Stimulated activated CD4-positive, alpha-beta T cell treated with anti-CD3 and anti-CD28 coated beads, Interleukin-1b, Interleukin-23, amount 100 ng/mL, for 1 hour (primary cell): Measurements from ENCODE around the gene CAPZA3.
"Not testable (repeated sequence)": the region's sequence is repeated elsewhere in the genome, so short reads cannot be mapped to it uniquely, and the experiment has no call there.

Experiments used
- DNase-seq, 2 donors: peaks; one replicate each; pipeline ENCODE4 v3.0.0-alpha.2; 2020; ENCODE audit warnings: low read depth in 2 of 2

Gene CAPZA3

DNA sequence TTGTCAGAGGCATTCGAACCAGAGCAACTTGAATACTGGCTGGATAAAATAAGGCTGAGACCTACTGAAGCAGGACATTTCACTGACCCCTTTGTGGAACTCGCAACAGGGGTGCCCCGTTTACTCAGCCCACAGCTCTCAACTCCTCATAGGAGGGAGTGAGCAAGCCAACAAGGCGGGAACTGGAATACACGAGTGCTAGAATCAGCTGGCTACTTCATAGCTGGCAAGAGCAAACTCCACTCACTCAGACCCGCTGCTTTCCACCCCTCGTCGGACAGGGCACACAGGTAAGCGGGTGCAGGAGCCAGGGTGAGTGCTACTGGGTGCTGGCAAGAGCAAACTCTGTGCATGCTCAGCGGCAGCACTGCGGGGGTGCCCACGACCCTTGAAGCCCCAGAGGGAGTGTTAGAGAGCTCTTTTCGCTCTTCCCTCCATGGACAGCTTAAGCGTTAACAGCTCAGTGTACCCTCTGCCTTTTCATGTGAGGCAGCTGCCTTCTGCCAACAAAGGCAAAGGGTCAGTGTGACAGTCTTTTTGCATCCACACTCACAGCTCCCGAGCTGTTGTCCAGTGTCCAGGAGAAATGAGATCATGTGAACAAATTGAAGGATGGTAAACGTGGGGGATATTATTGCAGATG, 15.7 kb downstream of the CAPZA3 start:
- no peak for DNase-seq

DNA sequence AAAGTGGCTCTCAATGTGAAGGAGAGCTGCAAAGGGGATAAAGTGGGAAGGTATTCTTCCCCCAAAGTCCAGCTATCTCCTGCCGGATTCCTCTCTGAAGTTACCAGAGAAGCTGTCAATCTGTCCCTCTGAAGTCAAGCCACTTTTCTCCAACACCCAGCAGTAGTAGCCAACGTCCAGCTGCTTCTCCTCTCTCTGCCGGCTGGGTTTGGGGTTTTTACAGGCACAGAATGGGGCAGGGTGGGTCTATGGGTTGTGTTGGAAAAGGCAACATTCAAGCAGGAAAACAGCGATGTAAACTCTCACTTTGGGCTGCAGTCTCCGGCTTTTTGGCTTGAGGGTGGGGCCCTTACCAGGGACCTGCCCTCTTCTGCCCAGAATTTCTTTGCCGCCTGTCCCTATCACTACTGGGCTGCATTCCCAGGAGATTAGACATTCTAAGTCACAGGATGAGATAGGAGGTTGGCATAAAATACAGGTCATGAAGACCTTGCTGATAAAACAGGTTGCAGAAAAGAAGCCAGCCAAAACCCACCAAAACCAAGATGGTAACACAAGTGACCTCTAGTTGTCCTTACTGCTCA, 16.3 kb downstream of the CAPZA3 start:
- no peak for DNase-seq

DNA sequence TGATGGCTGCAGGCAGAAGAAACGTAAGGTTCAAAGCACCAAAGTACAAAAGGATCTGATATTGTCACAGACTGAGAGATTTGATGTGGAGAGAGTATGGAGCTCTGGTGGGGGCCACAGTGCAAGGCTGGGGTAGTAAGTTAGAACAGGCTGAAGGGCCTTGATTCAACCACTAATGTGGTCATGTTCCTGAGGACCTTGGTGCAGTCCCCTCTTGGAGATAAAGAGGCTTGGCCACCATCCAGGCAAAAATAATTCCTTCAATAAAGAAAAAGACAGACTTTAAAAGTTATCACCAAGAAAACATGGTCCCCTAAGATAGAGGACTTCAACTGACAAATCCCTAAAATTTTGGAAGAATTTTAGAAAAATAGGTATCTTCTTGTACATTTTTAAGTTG, 17.4 kb downstream of the CAPZA3 start:
- no peak for DNase-seq

DNA sequence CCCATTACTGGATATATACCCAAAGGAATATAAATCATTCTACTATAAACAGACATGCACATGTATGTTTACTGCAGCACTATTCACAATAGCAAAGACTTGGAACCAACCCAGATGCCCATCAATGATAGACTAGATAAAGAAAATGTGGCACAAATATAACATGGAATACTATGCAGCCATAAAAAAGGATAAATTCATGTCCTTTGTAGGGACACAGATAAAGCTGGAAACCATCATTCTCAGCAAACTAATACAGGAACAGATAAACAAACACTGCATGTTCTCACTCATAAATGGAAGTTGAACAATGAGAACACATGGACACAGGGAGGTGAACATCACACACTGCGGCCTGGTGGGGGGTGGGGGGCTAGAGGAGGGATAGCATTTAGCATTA, 28.6 kb downstream of the CAPZA3 start:
- not testable (repeated sequence) for DNase-seq

DNA sequence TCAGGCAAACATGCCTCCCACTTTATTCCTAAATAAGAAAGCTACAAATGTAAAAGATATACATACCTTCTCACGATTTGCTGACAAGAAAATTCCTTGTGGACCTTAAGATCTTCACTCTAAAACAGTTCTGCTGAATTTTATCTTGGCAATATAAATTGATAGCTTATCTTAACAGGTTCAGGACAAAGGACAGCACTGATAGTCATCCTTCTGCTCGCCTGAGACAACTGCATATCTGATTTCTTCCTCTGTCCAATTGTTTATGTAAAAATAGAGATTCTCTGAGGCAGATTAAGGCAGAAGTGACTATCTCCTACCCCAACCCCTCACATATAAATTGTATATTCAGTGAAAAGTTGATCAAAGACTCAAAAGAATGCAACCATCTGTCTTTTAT, 44.9 kb downstream of the CAPZA3 start:
- DNase-seq: no peak

DNA sequence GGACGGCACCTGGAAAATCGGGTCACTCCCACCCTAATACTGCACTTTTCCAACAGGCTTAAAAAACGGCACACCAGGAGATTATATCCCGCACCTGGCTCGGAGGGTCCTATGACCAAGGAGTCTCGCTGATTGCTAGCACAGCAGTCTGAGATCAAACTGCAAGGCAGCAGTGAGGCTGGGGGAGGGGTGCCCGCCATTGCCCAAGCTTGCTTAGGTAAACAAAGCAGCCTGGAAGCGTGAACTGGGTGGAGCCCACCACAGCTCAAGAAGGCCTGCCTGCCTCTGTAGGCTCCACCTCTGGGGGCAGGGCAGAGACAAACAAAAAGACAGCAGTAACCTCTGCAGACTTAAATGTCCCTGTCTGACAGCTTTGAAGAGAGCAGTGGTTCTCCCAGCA, 47.5 kb downstream of the CAPZA3 start:
- not testable (repeated sequence) for DNase-seq
